Hematopoietic multipotent progenitor cell treated with erythropoietin and hydrocortisone succinate and interleukin-3 and kit ligand, for 6 days (in vitro differentiated cells): ENCODE data around the gene HIBCH.
"Not testable (repeated sequence)": the region's sequence is repeated elsewhere in the genome, so short reads cannot be mapped to it uniquely, and the experiment has no call there.

Experiments used
- DNase-seq: peaks from one replicate; pipeline ENCODE4 v3.0.0-alpha.2; 2015

Gene HIBCH

GRCh38 chr2:190319555-190320498 is at the start of gene HIBCH:
Gene HIBCH, minus strand, starts transcription at chr2:190319826. Its CDS starts 76 bp downstream, at chr2:190319750.
- peak; percentile 98 for DNase-seq

- DNase-seq = no peak
These were observed 47.5 kb upstream of the HIBCH start for GRCh38 chr2:190367091-190367490.

GRCh38 chr2:190366248-190366753 is 46.7 kb upstream of the HIBCH start:
- DNase-seq = no peak

- DNase-seq = no peak
These were observed 46.0 kb upstream of the HIBCH start for GRCh38 chr2:190365499-190366204.

GRCh38 chr2:190362894-190363293 is 43.3 kb upstream of the HIBCH start:
- DNase-seq = no peak

- no peak for DNase-seq
These were observed 41.9 kb upstream of the HIBCH start for GRCh38 chr2:190361572-190361971.

GRCh38 chr2:190360965-190361364 is 41.3 kb upstream of the HIBCH start:
- no peak for DNase-seq

GRCh38 chr2:190360561-190360960 is 40.9 kb upstream of the HIBCH start:
- DNase-seq = no peak

GRCh38 chr2:190358655-190359448 is 39.2 kb upstream of the HIBCH start:
- not testable (repeated sequence) for DNase-seq

GRCh38 chr2:190357600-190357999 is 38.0 kb upstream of the HIBCH start:
- DNase-seq = no peak

GRCh38 chr2:190355968-190356644 is 36.5 kb upstream of the HIBCH start:
- DNase-seq = peak; percentile 32

GRCh38 chr2:190354003-190354690 is 34.5 kb upstream of the HIBCH start:
- peak; percentile 58 for DNase-seq

- DNase-seq = no peak
These were observed 33.9 kb upstream of the HIBCH start for GRCh38 chr2:190353537-190353899.

GRCh38 chr2:190352668-190353536 is 33.3 kb upstream of the HIBCH start:
- DNase-seq = peak; percentile 86

GRCh38 chr2:190351955-190352354 is 32.3 kb upstream of the HIBCH start:
- no peak for DNase-seq

GRCh38 chr2:190350371-190350770 is 30.7 kb upstream of the HIBCH start:
- DNase-seq = no peak

- DNase-seq = peak; percentile 70
These were observed 24.7 kb upstream of the HIBCH start for GRCh38 chr2:190344276-190344827.

- DNase-seq = peak; percentile 68
These were observed 24.1 kb upstream of the HIBCH start, which contains the start of gene INPP1 for GRCh38 chr2:190343536-190344275. Gene INPP1, plus strand, starts transcription at chr2:190343589. Its CDS starts 16,514 bp downstream, at chr2:190360103.

- DNase-seq = no peak
These were observed 23.5 kb upstream of the HIBCH start for GRCh38 chr2:190343089-190343535.
